Chondrocyte (in vitro differentiated cells): ENCODE measurements around the gene TAF4B. TPM values are rescaled to one million over a fixed set of nuclear protein-coding genes. Genes with fewer than 3 reads are reported as not detected.
"Not testable (repeated sequence)": the region's sequence is repeated elsewhere in the genome, so short reads cannot be mapped to it uniquely, and the experiment has no call there.

Experiments used
- DNase-seq: peaks from one replicate; pipeline ENCODE4 v3.0.0; 2021; ENCODE audit warnings: mixed read lengths, low spot score
- H3K27ac Mint-ChIP-seq: one replicate; pipeline ENCODE4 v1.8.0; 2021; ENCODE audit warnings: mild to moderate bottlenecking, moderate library complexity, mixed read lengths; ENCODE audit not compliant: unreplicated experiment
- H3K27me3 Mint-ChIP-seq: 2 replicates; pipeline ENCODE4 v1.8.0; 2021; ENCODE audit warnings: low read depth, mixed read lengths
- H3K36me3 Mint-ChIP-seq: 2 replicates; pipeline ENCODE4 v1.8.0; 2021; ENCODE audit warnings: low read depth, mixed read lengths
- H3K4me1 Mint-ChIP-seq: 2 replicates; pipeline ENCODE4 v1.8.0; 2021; ENCODE audit warnings: low read depth, mild to moderate bottlenecking, mixed read lengths
- H3K4me3 Mint-ChIP-seq: one replicate; pipeline ENCODE4 v1.8.0; 2021; ENCODE audit warnings: mild to moderate bottlenecking, moderate library complexity, mixed read lengths; ENCODE audit not compliant: unreplicated experiment
- H3K9me3 Mint-ChIP-seq: 2 replicates; pipeline ENCODE4 v1.8.0; 2021; ENCODE audit warnings: low read depth, mixed read lengths
- CTCF ChIP-seq: fragments of 200-600 bp; sonication (generic); IDR thresholded peaks from 2 replicates; pipeline ENCODE4 v1.5.0; 2021; ENCODE audit warnings: antibody characterized with exemption, mild to moderate bottlenecking, moderate library complexity
- total RNA-seq: library from RNA; stranded (reverse); gene quantifications from 3 replicates; pipeline ENCODE4 v1.2.1, GENCODE V29; 2021

The TAF4B gene
- total RNA-seq, 1 donor from 2014 or later: 2.2 TPM

- peak overlapping the region; percentile 73 for H3K27ac Mint-ChIP-seq
Measured at GRCh38 chr18:26227051-26227670, 916 bp downstream of the TAF4B start.

GRCh38 chr18:26228562-26229260, 2.5 kb downstream of the TAF4B start:
- no peaks in the 10 kb centered on the region for H3K36me3 Mint-ChIP-seq
- H3K27ac Mint-ChIP-seq: no peak overlapping the region
- TF ChIP-seq CTCF: no peak
- H3K4me3 Mint-ChIP-seq: no peak overlapping the region
- no peak for DNase-seq
- peaks cover 19% of the 10 kb centered on the region for H3K4me1 Mint-ChIP-seq
- peaks cover 4% of the 10 kb centered on the region for H3K27me3 Mint-ChIP-seq
- no peaks in the 10 kb centered on the region for H3K9me3 Mint-ChIP-seq

More at GRCh38 chr18:26227051-26227670, 916 bp downstream of the TAF4B start:
- TF ChIP-seq CTCF: no peak
- peak overlapping the region; percentile 95 for H3K4me3 Mint-ChIP-seq
- H3K36me3 Mint-ChIP-seq: no peaks in the 10 kb centered on the region
- no peak for DNase-seq
- H3K9me3 Mint-ChIP-seq: no peaks in the 10 kb centered on the region
- peaks cover 19% of the 10 kb centered on the region for H3K4me1 Mint-ChIP-seq
- peaks cover 5% of the 10 kb centered on the region for H3K27me3 Mint-ChIP-seq

GRCh38 chr18:26230497-26230896, 4.3 kb downstream of the TAF4B start:
- Mint-ChIP-seq H3K27me3 (no peaks in the 10 kb centered on the region), H3K9me3 (no peaks in the 10 kb centered on the region), H3K4me1 (peaks cover 18% of the 10 kb centered on the region), H3K36me3 (no peaks in the 10 kb centered on the region), H3K27ac (no peak overlapping the region), H3K4me3 (no peak overlapping the region)
- no peak for TF ChIP-seq CTCF
- DNase-seq: no peak

GRCh38 chr18:26233208-26233607, 7.0 kb downstream of the TAF4B start:
- Mint-ChIP-seq H3K27me3 (no peaks in the 10 kb centered on the region), H3K4me3 (no peak overlapping the region), H3K4me1 (no peaks in the 10 kb centered on the region), H3K27ac (no peak overlapping the region), H3K9me3 (no peaks in the 10 kb centered on the region), H3K36me3 (no peaks in the 10 kb centered on the region)
- TF ChIP-seq CTCF: no peak
- DNase-seq: no peak

- H3K27ac Mint-ChIP-seq, DNase-seq: not testable (repeated sequence)
Measured at GRCh38 chr18:26237363-26237762, 11.1 kb downstream of the TAF4B start.

GRCh38 chr18:26238718-26239117, 12.5 kb downstream of the TAF4B start:
- DNase-seq, H3K4me1 Mint-ChIP-seq, H3K27me3 Mint-ChIP-seq, H3K4me3 Mint-ChIP-seq, H3K27ac Mint-ChIP-seq, H3K36me3 Mint-ChIP-seq: not testable (repeated sequence)
- H3K9me3 Mint-ChIP-seq: peaks cover 23% of the 10 kb centered on the region

More at GRCh38 chr18:26237363-26237762, 11.1 kb downstream of the TAF4B start:
- H3K9me3 Mint-ChIP-seq: peaks cover 13% of the 10 kb centered on the region
- not testable (repeated sequence) for H3K4me3 Mint-ChIP-seq, H3K27me3 Mint-ChIP-seq, H3K36me3 Mint-ChIP-seq, H3K4me1 Mint-ChIP-seq

- DNase-seq, H3K4me3 Mint-ChIP-seq: not testable (repeated sequence)
- peaks cover 33% of the 10 kb centered on the region for H3K9me3 Mint-ChIP-seq
Measured at GRCh38 chr18:26242392-26242791, 16.1 kb downstream of the TAF4B start.

GRCh38 chr18:26245434-26245833, 19.2 kb downstream of the TAF4B start:
- not testable (repeated sequence) for H3K4me3 Mint-ChIP-seq, H3K4me1 Mint-ChIP-seq, H3K36me3 Mint-ChIP-seq, DNase-seq, H3K27ac Mint-ChIP-seq, H3K27me3 Mint-ChIP-seq
- H3K9me3 Mint-ChIP-seq: peaks cover 33% of the 10 kb centered on the region

More at GRCh38 chr18:26242392-26242791, 16.1 kb downstream of the TAF4B start:
- H3K27me3 Mint-ChIP-seq, H3K36me3 Mint-ChIP-seq, H3K4me1 Mint-ChIP-seq, H3K27ac Mint-ChIP-seq: not testable (repeated sequence)
